Superior temporal gyrus (tissue), 1 donor: ENCODE data around the gene MRPS33.
"Not testable (repeated sequence)": the region's sequence is repeated elsewhere in the genome, so short reads cannot be mapped to it uniquely, and the experiment has no call there.

ENCODE experiments used
- DNase-seq: peaks from one replicate; pipeline ENCODE4 v3.0.0-alpha.2; 2016; ENCODE audit errors: extremely low spot score

The MRPS33 gene

DNA sequence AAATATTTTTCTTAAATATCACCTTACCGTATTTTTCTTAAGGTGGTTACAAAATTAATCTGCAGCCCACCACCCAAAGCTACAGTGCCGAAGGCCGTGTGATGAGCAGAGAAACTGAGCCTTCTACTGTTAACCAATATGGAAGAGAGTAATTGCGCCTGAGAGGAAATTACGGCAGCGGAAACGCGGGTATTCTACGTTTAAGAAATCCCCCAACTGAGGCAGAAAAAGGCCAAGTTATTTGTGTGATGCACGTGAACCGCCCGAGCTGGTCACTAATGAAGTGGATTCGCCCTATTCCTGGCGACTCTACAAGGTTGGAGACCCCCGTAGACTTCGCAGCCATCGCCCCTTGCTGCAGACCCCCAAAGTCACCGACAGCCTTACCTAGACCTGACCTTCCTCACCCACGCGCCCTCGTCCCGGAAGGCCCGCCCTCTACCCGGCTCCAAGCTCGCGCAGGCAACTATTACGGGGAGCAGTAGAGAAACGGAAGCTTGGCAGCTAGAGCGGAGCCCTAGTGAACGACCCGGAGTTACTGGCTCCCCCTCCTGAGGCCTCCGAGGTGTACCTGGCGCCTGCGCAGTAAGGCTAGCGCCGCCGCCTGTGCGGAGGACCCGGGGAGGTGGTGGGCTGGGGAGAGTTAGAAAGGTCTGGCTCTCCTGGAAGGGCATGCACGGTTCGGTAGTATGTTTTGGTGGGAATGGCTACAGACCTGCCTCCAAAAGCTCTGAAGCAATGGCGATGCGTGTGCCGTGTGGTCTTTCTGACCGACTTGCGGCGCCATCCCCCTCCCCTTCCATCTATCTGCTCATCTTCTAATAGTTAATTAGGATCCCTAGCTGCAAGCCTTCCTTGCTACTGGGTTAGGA is at the start of gene MRPS33:
Gene MRPS33 (minus strand): TSS at position 429 of the 872 bp plus-strand sequence. CDS start 4,319 bp downstream, outside the sequence.
- DNase-seq: peak; percentile 99

DNA sequence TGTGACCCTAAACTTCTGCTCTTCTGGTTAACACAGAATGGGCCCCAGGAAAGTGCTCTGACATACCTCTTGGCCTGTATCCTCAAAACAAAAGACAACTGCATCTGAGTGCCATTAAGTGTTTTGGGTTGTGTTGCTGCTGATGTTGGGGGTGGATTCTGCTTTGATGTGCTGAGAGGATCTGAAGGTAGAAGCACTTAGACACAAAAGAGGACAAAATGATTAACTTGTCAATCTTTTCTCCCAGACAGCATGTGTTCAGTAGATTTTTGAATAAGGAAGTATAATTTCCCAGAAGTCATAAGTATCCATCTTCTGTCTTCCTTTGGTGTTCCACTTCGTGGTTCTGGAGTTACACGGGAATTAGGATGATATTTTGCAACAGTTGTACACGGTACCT is 43.0 kb upstream of the MRPS33 start:
- DNase-seq: no peak

DNA sequence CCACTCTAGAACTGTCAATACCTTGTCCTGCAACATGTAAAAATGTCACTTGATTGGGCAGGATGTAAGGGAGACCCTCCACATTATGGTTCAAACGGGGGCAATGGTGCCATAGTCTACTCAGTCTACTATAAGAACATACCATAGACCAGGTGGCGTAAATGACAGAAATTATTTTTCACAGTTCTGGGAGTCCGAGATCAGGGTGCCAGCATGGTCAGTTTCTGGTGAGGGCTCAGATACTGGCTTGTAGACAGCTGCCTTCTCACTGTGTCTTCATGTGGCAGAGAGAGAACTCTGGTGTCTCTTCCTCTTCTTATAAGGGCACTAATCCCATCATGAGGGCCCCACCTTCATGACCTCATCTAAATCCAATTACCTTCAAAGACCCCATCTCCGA is 40.4 kb upstream of the MRPS33 start:
- DNase-seq: no peak

DNA sequence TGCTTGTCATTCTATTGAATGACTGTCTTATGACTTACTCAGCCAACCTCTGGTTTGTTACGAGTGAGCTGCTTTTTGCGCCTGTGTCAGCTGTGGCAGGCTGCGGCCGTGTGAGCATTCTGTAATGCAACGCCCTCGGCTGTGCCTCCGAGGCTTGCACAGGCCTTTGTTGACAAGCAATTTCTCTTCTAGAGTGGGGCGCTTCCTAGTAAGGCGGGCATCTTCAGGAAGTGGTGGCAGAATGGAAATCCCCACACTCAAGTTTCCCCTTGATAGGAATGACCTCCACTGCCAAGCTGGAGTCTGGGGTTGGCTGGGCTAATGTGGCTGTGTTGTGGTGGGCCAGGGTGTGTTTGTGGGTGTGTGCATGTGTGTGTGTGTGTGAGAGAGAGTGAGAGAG is 38.9 kb upstream of the MRPS33 start:
- no peak for DNase-seq

DNA sequence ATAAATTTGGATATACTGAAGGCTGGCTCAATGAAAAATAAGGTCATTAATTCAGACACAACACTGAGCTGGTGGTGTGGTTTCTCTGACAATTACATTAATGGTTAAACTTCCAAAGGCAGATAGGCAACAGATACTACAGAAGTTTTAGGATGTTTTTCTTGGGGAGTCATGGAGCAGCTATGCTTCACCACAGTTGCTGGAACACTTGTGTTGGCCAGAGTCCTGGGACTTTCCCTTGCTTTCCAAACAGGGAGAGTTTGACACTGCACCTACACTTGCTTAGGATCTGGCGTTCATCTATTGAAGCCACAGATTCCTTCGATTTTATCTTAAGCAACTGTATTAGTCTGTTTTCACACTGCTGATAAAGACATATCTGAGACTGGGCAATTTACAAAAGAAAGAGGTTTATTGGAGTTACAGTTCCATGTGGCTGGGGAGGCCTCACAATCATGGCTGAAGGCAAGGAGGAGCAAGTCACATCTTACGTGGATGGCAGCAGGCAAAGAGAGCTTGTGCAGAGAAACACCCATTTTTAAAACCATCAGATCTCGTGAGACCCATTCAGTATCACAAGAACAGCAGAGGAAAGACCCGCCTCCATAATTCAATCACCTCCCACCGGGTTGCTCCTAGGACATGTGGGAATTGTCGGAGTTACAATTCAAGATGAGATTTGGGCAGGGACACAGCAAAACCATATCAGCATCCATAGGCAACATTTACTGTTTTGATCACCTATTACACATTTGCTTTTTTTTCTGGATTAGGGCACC is 31.3 kb upstream of the MRPS33 start:
- DNase-seq: no peak

DNA sequence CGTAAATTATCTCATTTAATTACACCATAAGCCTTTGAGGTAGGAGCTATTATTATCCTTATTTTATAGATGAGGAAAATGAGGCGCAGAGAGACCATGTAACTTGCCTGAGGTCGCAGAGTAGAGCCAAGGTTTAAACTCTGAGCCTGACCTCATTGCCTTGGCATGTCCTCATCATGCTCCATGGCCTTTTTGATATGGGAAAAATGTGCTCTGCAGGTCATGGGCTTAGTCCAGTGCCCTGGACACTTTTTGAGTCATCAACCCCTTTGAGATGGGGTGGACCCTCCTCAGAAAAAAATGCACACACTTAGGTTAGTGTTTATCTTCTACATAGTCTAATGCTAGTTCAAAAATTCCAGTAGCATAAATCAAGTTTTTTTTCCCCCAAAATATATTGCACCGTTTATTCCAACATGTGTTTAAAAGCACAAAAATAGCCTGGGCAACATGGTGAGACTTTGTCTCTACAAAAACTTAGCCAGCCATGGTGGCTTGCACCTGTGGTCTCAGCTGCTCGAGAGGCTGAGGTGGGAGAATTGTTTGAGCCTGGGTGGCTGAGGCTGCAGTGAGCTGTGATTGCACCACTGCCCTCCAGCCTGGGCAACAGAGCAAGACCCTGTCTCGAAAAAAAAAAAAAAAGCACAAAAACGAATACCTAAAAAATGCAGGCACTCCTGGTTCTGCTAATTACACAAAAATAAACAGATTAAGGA is 30.5 kb upstream of the MRPS33 start:
- no peak for DNase-seq

DNA sequence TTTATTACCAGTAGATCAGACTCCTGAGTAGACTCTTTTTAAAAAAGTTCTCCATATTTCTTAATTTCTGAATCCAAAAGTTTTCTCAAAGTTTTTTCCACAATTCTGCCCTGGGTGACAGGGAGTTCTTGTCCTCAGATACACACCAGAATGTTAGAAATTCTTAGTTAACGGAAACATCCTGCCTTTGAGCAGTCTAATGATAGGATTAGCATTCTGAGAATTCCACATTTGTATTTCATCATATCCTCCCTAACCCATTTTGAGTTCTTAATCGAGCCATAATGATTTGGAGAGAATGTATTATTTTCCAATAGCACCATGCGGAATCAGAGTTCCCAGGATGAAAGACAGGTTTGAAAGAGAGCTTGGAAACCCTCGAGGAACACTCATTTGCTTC is 28.9 kb upstream of the MRPS33 start:
- DNase-seq: no peak

DNA sequence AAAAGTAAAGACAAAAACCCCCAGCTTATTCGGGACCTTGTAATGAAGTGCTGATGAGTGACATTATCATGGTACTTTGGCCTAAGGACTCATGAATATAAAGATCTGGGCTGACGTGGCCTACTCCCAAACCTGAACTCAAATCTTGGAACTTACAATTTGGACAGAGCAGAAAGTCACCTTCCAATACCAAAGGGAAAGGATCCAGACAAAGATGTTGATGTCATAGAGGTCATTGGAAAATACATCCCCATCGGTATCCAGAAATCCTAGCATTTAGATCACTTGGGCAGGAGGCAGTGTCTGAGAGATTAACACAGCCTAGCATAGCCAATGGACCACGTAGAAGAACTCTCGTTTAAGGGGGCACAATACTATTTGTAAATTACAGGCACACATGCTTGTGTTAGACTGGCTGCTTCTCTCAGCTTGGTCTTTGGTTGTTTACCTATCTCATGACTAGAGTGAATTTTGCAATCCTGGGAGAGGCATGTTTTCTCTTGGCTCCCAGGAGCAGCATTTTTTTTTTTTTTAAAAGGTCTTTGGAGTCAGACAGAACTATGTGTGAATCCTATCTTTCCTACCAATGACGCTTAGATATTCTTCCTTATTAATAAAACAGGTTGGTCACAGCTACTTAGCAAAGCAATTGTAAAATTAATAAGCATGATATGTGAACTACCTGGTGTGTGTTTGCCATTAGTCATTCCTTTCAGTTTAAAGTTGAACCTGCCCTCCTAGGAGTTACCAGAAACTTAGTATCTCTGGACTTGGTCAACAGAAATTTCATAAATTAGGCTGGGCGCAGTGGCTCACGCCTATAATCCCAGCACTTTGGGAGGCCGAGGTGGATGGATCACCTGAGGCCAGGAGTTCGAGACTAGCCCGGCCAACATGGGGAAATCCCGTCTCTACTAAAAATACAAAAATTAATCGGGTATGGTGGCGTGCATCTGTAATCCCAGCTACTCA is 27.8 kb upstream of the MRPS33 start:
- no peak for DNase-seq

DNA sequence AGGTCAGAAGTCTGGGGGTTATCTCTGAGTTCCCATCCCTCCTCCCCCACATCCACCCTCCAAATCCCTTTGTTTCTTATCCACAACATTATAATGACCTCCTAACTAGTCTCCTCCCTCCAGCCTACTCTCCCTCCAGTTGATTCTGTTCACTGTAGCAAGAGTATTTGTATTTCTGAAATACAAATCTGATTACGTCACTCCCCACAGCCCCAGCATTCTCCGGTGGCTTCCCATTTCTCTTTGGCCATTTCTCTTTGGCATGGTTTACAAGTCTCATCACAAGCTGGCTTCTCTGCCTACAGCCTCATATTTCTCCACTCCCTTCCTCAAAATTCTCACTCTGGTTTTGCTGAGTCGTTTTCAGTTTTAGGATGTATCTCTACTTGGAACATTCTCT is 24.6 kb upstream of the MRPS33 start:
- no peak for DNase-seq

DNA sequence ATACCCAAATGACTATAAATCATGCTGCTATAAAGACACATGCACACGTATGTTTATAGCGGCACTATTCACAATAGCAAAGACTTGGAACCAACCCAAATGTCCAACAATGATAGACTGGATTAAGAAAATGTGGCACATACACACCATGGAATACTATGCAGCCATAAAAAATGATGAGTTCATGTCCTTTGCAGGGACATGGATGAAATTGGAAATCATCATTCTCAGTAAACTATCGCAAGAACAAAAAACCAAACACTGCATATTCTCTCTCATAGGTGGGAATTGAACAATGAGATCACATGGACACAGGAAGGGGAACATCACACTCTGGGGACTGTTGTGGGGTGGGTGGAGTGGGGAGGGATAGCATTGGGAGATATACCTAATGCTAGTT is 23.3 kb upstream of the MRPS33 start:
- not testable (repeated sequence) for DNase-seq

DNA sequence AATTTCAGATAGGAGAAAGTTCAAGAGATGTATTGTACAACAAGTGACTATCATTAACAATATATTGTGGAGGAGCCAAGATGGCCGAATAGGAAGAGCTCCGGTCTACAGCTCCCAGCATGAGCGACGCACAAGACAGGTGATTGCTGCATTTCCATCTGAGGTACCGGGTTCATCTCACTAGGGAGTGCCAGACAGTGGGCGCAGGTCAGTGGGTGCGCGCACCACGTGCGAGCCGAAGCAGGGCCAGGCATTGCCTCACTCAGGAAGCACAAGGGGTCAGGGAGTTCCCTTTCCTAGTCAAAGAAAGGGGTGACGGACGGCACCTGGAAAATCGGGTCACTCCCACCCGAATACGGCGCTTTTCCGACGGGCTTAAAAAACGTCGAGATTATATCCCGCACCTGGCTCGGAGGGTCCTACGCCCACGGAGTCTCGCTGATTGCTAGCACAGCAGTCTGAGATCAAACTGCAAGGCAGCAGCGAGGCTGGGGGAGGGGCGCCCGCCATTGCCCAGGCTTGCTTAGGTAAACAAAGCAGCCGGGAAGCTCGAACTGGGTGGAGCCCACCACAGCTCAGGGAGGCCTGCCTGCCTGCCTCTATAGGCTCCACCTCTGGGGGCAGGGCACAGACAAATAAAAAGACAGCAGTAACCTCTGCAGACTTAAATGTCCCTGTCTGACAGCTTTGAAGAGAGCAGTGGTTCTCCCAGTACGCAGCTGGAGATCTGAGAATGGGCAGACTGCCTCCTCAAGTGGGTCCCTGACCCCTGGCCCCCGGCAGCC is 18.0 kb upstream of the MRPS33 start:
- DNase-seq: not testable (repeated sequence)

DNA sequence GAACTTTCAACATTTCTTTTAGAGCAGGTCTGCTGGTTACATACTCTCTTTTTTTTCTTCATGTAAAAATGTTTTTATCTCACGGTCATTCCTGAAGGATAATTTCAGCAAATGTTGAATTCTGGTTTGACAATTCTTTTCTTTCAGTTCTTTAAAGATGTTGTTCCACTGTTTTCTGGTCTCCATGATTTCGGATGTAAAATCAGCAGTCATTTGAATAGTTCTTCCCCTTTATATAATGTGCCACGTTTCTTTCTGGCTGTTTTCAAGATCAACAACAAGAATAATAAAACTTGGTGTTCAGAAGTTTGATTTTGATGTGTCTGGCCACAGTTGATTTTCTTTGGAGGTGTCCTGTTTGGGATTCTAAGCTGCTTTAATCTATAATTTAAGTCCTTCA is 14.0 kb upstream of the MRPS33 start:
- no peak for DNase-seq

DNA sequence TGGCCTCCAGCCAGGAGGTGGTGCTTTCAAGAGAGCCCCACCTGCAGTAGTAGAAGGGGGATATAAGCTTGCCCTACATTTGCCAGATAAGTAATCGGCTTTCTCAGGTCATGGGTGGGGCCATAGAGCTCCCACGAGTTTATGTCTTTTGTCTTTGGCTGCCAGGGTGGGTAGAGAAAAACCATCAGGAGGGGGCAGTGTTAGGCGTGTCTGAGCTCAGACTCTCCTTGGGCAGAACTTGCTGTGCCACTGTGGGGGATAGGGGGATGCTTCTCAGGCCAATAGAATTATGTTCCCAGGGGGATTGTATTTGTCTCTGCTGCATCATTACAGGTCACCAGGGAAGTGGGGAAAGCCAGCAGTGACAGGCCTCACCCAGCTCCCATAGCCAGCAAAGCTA is 12.3 kb upstream of the MRPS33 start:
- DNase-seq: no peak

DNA sequence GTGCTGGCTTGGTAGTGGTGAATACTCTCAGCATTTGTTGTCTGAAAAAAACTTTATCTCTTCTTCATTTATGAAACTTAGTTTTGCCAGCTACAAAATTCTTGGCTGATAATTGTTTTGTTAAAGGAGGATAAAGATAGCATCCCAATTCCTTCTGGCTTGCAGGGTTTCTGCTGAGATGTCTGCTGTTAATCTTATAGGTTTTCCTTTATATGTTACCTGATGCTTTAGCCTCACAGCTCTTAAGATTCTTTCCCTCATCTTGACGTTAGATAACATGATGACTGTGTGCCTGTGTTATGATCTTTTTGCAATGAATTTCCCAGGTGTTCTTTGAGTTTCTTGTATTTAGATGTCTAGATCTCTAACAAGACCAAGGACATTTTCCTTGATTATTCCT is 9.9 kb upstream of the MRPS33 start:
- no peak for DNase-seq

DNA sequence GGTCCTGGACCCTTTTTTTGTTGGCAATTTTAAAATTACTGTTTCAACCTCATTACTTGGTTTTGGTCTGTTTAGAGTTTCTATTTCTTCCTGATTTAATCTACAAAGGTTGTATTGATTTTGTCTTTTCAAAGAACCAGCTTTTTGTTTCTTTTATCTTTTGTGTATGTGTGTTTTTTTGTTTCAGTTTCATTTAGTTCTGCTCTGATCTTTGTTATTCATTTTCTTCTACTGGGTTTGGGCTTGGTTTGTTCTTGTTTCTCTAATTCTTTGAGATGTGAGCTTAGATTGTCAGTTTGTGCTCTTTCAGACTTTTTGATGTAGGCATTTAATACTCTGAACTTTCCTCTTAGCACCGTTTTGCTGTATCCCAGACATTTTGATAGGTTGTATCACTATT is 8.5 kb upstream of the MRPS33 start:
- DNase-seq: no peak

DNA sequence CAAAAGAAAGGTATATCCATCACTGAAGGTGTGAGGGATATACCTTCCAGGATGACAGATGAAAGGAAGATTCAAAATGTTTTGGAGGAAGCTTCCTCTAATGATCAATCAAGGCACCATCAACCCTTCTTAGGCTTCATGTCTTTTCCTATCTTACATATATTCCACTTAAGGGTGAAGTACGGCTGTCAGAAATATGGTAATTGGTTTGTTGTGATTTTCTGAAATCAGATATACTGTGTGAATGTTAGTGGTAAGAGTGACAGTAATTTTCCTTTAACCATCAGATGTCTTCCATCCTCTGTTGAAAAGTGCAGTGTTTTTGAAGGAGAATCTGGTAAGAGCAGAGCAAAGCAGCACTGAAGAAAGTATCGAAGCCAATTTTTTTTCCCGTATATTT is 2.8 kb upstream of the MRPS33 start:
- DNase-seq: no peak

DNA sequence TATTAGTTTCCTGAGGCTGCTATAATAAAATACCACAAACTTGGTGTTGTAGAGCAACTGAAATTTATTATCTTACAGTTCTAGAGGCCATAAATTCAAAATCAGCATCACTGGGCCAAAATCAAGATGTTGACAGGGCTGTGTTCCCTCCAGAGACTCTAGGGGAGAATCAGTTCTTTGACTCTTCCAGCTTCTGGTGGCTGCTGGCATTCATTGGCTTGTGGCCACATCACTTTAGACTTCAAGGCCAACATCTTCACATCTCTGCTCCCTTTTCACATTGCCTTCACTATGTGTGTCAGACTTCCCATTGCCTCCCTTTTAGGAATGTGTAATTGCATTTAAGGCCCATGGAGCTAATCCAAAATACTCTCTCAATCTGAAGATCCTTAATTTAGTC is 1.6 kb upstream of the MRPS33 start:
- no peak for DNase-seq

DNA sequence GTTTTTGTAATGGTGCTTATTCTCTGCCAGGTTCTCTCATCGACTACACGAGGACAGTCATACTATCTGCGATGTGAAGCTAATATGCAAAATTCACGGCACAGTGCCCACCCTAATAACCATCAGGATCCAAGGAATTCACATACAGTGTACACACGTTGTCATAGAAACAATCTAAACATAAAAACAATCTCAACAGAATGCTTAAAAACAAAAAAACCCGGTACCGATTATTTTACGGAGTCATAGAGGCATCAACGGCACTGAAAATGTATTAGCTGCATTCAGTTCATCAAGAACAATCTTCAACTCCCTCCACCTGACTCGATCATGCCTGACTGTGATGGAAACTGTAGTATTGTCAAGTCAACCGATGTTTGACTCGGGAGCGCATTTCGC is 628 bp downstream of the MRPS33 start:
- DNase-seq: no peak

DNA sequence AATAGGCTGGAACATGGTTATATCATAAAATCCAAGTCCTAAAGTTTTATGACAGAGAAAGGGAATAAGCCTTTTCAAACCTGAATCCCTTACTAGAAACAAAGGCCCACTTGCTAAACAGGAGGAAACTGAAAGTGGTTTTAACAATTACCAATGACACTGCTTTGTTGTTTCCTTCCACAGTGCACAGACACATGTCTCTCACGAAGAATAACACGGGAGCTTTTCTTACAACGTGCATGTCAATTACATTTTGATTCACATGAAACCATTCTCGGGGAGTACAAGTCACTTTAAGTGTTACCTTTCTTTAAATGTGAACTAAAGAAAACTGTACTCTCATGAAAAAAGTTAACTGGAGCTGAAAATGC is 1.4 kb downstream of the MRPS33 start:
- no peak for DNase-seq

DNA sequence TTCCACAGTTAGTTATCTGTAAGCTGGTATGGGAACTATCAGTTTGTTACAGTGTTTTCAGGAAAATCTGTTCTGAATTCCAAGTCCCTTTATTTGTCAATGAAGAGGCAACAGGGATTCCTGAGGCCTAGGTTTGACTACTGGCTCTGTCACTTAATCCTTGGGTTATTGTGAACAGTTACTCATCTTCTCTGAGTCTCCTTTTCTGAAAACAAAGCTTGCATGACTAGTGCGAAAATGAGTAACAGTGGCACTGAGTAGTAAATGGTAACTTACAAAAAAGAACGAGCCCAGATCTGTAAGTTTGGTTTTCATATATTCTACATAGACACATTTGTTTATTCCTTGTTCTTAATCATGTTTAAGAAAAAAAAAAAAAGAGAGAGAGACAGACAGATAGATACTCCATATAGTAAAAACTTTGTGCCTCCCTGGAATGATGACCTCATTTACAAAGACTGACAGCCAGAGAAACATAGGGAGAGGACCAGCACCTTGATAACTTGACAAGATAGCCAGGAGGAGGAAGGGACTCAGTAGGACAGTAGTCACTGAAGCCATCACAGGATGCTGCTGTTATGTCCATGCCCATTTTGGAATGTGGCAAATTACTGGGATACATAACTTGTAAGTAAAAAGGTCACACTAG is 1.9 kb downstream of the MRPS33 start:
- no peak for DNase-seq
